ENCODE data around the gene PSMD2.

PSMD2 gene

DNA sequence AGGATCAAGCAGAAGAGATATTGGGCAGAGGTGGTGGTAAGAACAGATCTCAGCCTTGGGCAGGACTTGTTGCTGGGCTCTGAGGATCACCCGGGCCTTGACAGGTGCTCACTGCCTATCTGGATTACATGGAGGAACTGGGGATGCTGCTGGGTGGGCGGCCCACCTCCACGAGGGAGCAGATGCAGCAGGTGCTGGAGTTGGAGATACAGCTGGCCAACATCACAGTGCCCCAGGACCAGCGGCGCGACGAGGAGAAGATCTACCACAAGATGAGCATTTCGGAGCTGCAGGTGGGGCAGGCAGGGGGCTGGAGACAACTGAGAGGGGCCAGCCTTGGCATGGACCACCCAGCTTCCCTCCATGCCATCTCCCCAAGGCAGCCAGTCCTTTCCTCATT is 15.4 kb upstream of the PSMD2 start:
- no peak for DNase-seq

DNA sequence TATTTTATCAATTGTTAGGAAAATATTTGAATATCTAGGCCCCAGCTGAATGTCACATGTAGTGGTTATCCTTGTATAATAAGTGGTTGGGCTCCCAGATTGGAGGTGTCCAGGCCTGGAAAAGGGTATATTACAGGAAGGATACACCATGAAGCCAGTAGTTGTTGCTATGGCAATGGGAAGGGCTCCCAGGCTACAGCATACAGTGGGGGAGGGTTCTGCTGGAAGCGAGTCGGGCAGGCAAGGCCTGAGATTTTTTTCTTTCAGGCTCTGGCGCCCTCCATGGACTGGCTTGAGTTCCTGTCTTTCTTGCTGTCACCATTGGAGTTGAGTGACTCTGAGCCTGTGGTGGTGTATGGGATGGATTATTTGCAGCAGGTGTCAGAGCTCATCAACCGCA is 14.3 kb upstream of the PSMD2 start:
- DNase-seq: peak; percentile 92

- DNase-seq: peak; percentile 61
These were observed 9.6 kb upstream of the PSMD2 start for GRCh38 chr3:184289426-184289938.

- DNase-seq: no peak
These were observed 8.7 kb upstream of the PSMD2 start for GRCh38 chr3:184290331-184290730.

DNA sequence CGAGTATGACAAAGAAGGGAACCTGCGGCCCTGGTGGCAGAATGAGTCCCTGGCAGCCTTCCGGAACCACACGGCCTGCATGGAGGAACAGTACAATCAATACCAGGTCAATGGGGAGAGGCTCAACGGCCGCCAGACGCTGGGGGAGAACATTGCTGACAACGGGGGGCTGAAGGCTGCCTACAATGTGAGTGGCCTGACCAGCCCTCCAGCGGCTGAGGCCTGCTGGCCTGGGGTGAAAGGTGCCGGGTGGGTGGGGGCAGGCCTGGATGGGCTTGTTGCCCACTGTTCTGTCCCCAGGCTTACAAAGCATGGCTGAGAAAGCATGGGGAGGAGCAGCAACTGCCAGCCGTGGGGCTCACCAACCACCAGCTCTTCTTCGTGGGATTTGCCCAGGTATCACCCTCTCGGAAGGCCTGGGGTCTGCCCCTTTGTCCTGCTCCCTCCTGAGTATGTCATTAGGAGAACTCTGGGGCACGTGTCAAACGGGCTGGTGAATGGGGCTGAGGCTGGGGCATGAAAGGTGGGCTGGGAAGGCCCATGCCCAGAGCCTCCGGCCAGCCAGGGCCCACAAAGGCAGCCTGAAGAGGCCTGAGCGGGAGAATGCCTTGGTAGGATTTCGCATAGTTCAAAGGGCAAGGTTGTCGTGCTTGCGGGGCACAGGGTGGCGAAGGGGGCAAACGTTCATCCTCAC is 7.8 kb upstream of the PSMD2 start:
- no peak for DNase-seq

- no peak for DNase-seq
These were observed 7.1 kb upstream of the PSMD2 start for GRCh38 chr3:184291738-184292445.

GRCh38 chr3:184295771-184296170 is 3.3 kb upstream of the PSMD2 start:
- DNase-seq: no peak

- DNase-seq: no peak
These were observed 2.4 kb upstream of the PSMD2 start for GRCh38 chr3:184296616-184297015.

DNA sequence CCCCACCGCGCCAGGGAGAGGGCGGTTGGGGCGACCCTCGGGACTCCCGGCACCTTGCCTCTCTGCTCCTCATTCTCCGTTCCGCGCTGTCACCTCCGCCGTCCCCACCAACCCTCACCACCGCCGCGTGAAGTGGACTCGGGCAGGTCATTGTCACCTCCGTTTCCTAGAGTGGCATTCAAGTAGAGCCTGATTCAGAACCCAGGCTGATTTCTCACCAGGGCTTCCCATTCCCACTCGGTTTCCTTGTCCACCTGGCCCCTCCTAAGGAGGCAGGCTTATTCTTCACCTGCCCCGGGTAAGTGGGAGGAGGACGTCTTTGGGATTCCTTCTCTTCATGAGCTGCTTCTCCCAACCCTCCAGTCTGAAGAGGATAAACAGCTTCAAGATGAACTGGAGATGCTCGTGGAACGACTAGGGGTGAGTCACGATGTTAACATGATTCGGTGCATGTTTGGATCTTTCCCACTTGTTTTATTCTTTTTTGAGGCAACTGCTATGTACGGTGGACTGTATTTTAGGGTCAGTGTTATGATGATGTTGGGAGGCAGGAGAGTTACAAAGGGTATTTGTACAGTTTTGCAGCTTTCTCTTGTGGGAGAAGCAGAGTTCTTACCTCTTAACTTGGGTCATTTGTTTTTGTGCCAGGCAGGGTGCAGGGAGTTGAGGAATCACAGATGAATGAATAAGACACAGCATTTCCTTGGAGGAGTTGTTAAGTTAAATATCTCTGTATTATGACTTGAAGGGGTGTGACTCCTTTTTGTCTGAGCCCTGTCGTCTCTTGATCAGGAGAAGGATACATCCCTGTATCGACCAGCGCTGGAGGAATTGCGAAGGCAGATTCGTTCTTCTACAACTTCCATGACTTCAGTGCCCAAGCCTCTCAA is 692 bp downstream of the PSMD2 start:
- no peak for DNase-seq

DNA sequence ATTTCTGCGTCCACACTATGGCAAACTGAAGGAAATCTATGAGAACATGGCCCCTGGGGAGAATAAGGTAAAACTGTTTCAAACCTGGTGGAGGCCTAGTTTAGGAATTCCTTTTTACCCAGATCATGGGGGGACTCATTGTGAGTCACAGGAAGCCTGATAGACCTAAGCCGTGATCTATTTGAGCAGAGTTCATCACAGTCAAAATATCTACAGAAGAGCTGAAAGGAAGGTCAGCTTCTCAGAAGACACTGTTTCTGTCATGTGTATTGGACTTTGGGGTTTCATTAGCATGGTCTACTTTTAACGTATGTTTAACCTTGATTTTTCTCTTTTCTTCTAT is 1.3 kb downstream of the PSMD2 start:
- DNase-seq: no peak

DNA sequence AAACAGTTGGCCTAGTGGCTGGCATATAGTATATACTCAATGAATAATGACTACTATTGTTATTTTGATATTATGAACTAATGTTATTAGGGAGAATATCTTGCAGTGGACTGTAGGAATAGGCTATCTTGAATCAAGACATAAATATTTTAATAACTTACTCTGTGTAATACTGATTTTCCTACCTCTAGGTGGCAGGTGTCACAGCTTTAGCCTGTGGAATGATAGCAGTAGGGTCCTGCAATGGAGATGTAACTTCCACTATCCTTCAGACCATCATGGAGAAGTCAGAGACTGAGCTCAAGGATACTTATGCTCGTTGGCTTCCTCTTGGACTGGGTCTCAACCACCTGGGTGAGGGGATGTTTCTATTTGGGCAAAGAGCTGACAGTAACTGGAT is 6.5 kb downstream of the PSMD2 start:
- no peak for DNase-seq

- DNase-seq: no peak
These were observed 7.4 kb downstream of the PSMD2 start for GRCh38 chr3:184306341-184306972.

DNA sequence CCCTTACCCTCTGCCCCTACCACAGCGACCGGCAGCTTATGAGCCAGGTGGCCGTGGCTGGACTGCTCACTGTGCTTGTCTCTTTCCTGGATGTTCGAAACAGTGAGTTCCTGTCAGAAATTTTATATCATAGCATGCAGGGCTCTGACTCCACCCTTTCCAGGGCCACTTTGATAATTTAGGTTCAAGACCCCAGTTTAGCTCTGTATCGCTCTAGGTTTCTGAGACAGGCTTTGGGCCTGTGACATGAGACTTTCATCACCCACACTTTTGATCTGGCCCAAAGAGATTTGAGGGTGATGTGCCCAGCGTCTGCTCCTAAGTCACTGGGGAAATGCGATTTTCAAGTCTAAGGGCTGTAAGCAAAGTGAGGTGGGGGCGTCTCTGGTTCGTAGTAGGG is 8.9 kb downstream of the PSMD2 start:
- no peak for DNase-seq

DNA sequence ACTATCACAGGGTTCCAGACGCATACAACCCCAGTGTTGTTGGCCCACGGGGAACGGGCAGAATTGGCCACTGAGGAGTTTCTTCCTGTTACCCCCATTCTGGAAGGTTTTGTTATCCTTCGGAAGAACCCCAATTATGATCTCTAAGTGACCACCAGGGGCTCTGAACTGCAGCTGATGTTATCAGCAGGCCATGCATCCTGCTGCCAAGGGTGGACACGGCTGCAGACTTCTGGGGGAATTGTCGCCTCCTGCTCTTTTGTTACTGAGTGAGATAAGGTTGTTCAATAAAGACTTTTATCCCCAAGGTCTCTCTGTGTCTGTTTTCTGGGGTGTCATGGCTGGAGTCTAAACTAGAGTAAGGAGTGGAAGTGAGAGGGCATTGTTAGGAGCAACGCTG is 9.7 kb downstream of the PSMD2 start:
- no peak for DNase-seq

GRCh38 chr3:184311633-184312032 is 12.6 kb downstream of the PSMD2 start:
- DNase-seq: no peak

- peak; percentile 97 for DNase-seq
These were observed 15.3 kb downstream of the PSMD2 start, which contains the start of gene EIF4G1 for GRCh38 chr3:184314363-184314699. Gene EIF4G1 (plus strand): TSS chr3:184314606. CDS start chr3:184315797, 1,191 bp downstream.

DNA sequence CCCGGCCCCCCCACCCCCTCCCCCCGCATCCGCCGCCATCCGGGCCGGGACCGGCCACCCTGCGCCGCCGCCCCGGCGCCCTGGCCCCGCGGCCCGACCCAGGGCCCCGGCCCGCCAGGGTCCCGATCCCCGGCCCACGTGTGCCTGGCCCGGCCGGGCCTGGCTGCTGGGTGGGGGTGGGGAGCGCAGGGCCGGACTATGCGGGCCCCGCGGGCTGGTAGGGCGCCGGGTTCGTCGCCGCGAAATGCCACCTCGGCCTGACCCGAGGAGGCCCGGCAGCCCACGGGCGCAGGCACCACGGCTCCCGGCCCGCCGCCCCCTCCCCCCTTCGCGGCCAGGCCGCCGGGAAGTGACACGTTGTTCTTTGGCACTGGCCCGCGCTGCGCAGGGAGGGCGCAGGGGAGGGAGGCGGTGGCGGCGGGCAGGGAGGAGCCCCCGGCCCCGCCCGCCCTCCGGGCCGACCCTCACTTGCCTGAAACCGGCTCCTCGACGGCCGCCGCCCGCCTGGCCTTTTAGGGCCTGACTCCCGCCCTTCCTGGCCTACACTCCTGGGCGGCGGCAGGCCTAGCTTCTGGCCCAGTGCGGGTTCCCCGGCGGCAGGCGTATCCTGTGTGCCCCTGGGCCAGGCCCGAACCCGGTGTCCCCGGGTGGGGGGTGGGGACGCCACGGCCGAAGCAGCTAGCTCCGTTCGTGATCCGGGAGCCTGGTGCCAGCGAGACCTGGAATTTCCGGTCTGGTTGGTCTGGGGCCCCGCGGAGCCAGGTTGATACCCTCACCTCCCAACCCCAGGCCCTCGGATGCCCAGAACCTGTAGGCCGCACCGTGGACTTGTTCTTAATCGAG is 15.9 kb downstream of the PSMD2 start:
- peak; percentile 52 for DNase-seq

GRCh38 chr3:184315543-184315867 is 16.5 kb downstream of the PSMD2 start:
- no peak for DNase-seq

GRCh38 chr3:184315871-184316661 is 17.0 kb downstream of the PSMD2 start:
- DNase-seq: no peak

GRCh38 chr3:184316792-184317191 is 17.8 kb downstream of the PSMD2 start:
- no peak for DNase-seq

GRCh38 chr3:184317201-184317600 is 18.2 kb downstream of the PSMD2 start:
- no peak for DNase-seq

DNA sequence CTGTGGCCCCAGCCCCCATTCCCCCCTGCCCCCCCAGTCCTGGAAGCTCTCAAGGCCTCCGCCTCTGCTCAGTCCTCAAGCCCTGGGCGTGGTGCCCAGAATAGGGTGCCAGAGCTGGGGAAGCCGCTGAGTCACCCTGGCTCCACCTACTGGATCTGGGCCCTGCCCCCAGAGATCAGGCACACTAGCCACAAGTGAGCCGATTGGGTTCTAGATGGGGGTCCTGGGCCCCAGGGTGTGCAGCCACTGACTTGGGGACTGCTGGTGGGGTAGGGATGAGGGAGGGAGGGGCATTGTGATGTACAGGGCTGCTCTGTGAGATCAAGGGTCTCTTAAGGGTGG is 21.0 kb downstream of the PSMD2 start:
- DNase-seq: peak; percentile 63
